A673 (cell line): ENCODE results near the gene MRPS10. TPM values are rescaled to one million over a fixed set of nuclear protein-coding genes. Genes with fewer than 3 reads are reported as not detected.
"Not testable (repeated sequence)": the region's sequence is repeated elsewhere in the genome, so short reads cannot be mapped to it uniquely, and the experiment has no call there.

Source experiments
- BruUV-seq: library from RNA; stranded (reverse); fragments of 400-500 nt; replicated peaks from 2 replicates; lab custom pipeline; 2021; lab: Mats Ljungman, UMichigan
- CTCF ChIA-PET: fragments of 300-600 bp; sonication (Branson Sonifier 250); formaldehyde crosslinking; loops from one replicate; lab custom pipeline; 2022; ENCODE audit warnings: antibody characterized with exemption; lab: Charles Lee
- POLR2A ChIA-PET: fragments of 300-600 bp; sonication (Branson Sonifier 250); formaldehyde crosslinking; loops from one replicate; lab custom pipeline; 2022; ENCODE audit warnings: antibody characterized with exemption; ENCODE audit not compliant: low non-redundant PET; lab: Charles Lee
- DNase-seq: peaks from one replicate; pipeline ENCODE4 v3.0.0-alpha.2; 2015; ENCODE audit warnings: low spot score
- H3K27ac ChIP-seq: fragments of 200-600 bp; sonication (generic); 2 replicates; pipeline ENCODE4 v1.5.1; 2016; ENCODE audit warnings: mixed run types, low read depth, mild to moderate bottlenecking, mixed read lengths, antibody characterized with exemption, low read length; ENCODE audit not compliant: poor library complexity, severe bottlenecking
- H3K27me3 ChIP-seq: fragments of 200-600 bp; sonication (generic); replicated peaks from 2 replicates; pipeline ENCODE4 v1.6.1; 2017; ENCODE audit warnings: mixed run types, low read depth, mild to moderate bottlenecking, mixed read lengths, antibody characterized with exemption, low read length; ENCODE audit not compliant: insufficient read depth, poor library complexity
- H3K36me3 ChIP-seq: fragments of 200-600 bp; sonication (generic); 2 replicates; pipeline ENCODE4 v1.6.1; 2016; ENCODE audit warnings: mixed run types, mild to moderate bottlenecking, mixed read lengths, antibody characterized with exemption, low read length; ENCODE audit not compliant: insufficient read depth, poor library complexity, severe bottlenecking
- H3K4me1 ChIP-seq: fragments of 200-600 bp; sonication (generic); 2 replicates; pipeline ENCODE4 v1.6.1; 2017; ENCODE audit warnings: mixed run types, mild to moderate bottlenecking, mixed read lengths, antibody characterized with exemption, low read length; ENCODE audit not compliant: insufficient read depth, poor library complexity, severe bottlenecking
- H3K4me3 ChIP-seq: fragments of 200-600 bp; sonication (generic); 2 replicates; pipeline ENCODE4 v1.5.1; 2016; ENCODE audit warnings: low read depth, mixed run types, mild to moderate bottlenecking, mixed read lengths, low read length; ENCODE audit not compliant: poor library complexity, severe bottlenecking
- H3K9me3 ChIP-seq: fragments of 200-600 bp; sonication (generic); 2 replicates; pipeline ENCODE4 v1.6.1; 2016; ENCODE audit warnings: mixed run types, low read depth, mild to moderate bottlenecking, mixed read lengths, antibody characterized with exemption, low read length; ENCODE audit not compliant: poor library complexity, severe bottlenecking
- EZH2 ChIP-seq: fragments of 200-600 bp; sonication (generic); IDR thresholded peaks from 2 replicates; pipeline ENCODE4 v1.6.1; 2017; ENCODE audit warnings: borderline replicate concordance, low read depth, mild to moderate bottlenecking, mixed read lengths, antibody characterized with exemption, low read length; ENCODE audit not compliant: poor library complexity, severe bottlenecking
- intact Hi-C: fragments of 100-400 bp; cut with micrococcal nuclease; formaldehyde crosslinking; loops from one replicate; pipeline ENCODE4 v1.10.0; 2022; ENCODE audit not compliant: unreplicated experiment
- total RNA-seq: library from RNA; stranded (reverse); gene quantifications from 2 replicates; pipeline ENCODE4 v1.2.3, GENCODE V29; 2021
- TF ChIP-seq, protein P1 (sequence below): fragments of 300-800, 200-600 bp; sonication (generic); conservative IDR thresholded peaks from 2 replicates; pipeline ENCODE4 v1.5.1; 2017; ENCODE audit warnings: low read depth, mild to moderate bottlenecking, antibody characterized with exemption, low read length, moderate library complexity, mixed read lengths

MRPS10 gene
- total RNA-seq, 1 experiment from 2014 or later = 52.0 TPM

- TF ChIP-seq, protein P1, sequence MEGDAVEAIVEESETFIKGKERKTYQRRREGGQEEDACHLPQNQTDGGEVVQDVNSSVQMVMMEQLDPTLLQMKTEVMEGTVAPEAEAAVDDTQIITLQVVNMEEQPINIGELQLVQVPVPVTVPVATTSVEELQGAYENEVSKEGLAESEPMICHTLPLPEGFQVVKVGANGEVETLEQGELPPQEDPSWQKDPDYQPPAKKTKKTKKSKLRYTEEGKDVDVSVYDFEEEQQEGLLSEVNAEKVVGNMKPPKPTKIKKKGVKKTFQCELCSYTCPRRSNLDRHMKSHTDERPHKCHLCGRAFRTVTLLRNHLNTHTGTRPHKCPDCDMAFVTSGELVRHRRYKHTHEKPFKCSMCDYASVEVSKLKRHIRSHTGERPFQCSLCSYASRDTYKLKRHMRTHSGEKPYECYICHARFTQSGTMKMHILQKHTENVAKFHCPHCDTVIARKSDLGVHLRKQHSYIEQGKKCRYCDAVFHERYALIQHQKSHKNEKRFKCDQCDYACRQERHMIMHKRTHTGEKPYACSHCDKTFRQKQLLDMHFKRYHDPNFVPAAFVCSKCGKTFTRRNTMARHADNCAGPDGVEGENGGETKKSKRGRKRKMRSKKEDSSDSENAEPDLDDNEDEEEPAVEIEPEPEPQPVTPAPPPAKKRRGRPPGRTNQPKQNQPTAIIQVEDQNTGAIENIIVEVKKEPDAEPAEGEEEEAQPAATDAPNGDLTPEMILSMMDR = no peak
- TF ChIP-seq EZH2 = no peak
- DNase-seq = no peak
- H3K36me3 ChIP-seq = no peaks in the 10 kb centered on the region
- BruUV-seq = no TSS peak
- no peak overlapping the region for H3K4me3 ChIP-seq
- no peaks in the 10 kb centered on the region for H3K9me3 ChIP-seq
- ChIA-PET POLR2A (no interaction called here), CTCF (no interaction called here)
- intact Hi-C loops = no loop called here
- H3K4me1 ChIP-seq = peaks cover 13% of the 10 kb centered on the region
- H3K27me3 ChIP-seq = no peaks in the 10 kb centered on the region
- no peak overlapping the region for H3K27ac ChIP-seq
Observed at GRCh38 chr6:42220807-42221206, 3.1 kb upstream of the MRPS10 start.

DNA sequence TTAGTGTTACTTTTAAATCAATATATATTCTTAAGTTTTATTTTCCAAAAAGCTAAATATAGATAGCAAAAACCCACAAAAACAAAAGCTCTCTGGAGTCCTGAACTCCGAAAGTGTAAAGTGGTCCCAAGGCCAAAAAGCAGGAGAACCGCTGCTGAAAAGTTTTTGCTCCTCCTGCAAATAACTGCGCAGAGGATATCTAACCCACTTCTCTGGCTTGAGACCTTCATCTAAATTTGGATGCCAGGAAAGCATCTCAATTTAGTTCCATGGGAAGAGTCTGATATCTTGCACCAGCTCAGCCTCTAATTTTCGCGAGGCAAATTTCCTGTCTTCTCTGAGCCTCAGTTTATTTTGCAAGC lies 523 bp downstream of the MRPS10 start:
- DNase-seq = peak; percentile 15
- H3K4me3 ChIP-seq = peak overlapping the region; percentile 98
- no peaks in the 10 kb centered on the region for H3K27me3 ChIP-seq
- H3K36me3 ChIP-seq = peaks cover 19% of the 10 kb centered on the region
- TF ChIP-seq, protein P1 = no peak
- no peak for TF ChIP-seq EZH2
- intact Hi-C loops = loop anchor here (1.0 to 10.0 kb wide), 4 partner anchors 296 to 662 kb away; partner anchors contain the start of genes BYSL, MED20, PRICKLE4 and PRPH2
- ChIA-PET POLR2A (interaction anchor here (0.6 to 0.7 kb wide), 2 partner anchors 641 to 773 kb away, joined by 3 to 5 read pairs; no protein-coding TSS in a partner anchor), CTCF (interaction anchor here (1.0 kb wide), 1 partner anchor 331 kb away, joined by 4 read pairs; no protein-coding TSS in a partner anchor)
- BruUV-seq = TSS peak; percentile 76
- H3K27ac ChIP-seq = peak overlapping the region; percentile 90
- H3K9me3 ChIP-seq = no peaks in the 10 kb centered on the region
- peaks cover 13% of the 10 kb centered on the region for H3K4me1 ChIP-seq

DNA sequence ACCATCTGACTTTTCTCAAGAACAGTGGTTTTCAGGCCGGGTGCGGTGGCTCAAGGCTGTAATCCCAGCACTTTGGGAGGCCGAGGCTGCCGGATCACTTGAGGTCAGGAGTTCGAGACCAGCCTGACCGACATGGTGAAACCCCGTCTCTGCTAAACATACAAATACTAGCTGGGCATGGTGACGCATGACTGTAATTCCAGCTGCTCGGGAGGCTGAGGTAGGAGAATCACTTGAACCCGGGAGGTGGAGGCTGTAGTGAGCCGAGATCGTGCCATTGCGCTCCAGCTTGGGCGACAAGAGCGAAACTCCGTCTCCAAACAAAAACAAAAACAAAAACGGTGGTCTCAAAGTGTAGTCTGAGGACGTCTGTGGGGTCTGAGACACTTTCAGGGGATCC lies 1.2 kb downstream of the MRPS10 start:
- not testable (repeated sequence) for H3K9me3 ChIP-seq, H3K27ac ChIP-seq, BruUV-seq, H3K27me3 ChIP-seq, DNase-seq
- ChIA-PET POLR2A (interaction anchor here (0.7 kb wide), 1 partner anchor 642 kb away, joined by 5 read pairs; no protein-coding TSS in a partner anchor), CTCF (interaction anchor here (1.0 kb wide), 1 partner anchor 331 kb away, joined by 4 read pairs; no protein-coding TSS in a partner anchor)
- Histone ChIP-seq H3K4me1 (peaks cover 13% of the 10 kb centered on the region), H3K4me3 (peak overlapping the region; percentile 98), H3K36me3 (peaks cover 26% of the 10 kb centered on the region)
- intact Hi-C loops = loop anchor here (2.0 to 10.0 kb wide), 3 partner anchors 296 to 662 kb away; partner anchors contain the start of genes BYSL, MED20, PRPH2 and RPL7L1

GRCh38 chr6:42212442-42212841 lies 5.2 kb downstream of the MRPS10 start:
- no TSS peak for BruUV-seq
- H3K36me3 ChIP-seq = peaks cover 63% of the 10 kb centered on the region

More at GRCh38 chr6:42212442-42212841, 5.2 kb downstream of the MRPS10 start:
- no peak for DNase-seq
- no peaks in the 10 kb centered on the region for H3K9me3 ChIP-seq
- no peaks in the 10 kb centered on the region for H3K27me3 ChIP-seq
- H3K4me3 ChIP-seq = no peak overlapping the region
- peaks cover 9% of the 10 kb centered on the region for H3K4me1 ChIP-seq
- ChIA-PET POLR2A (no interaction called here), CTCF (no interaction called here)
- TF ChIP-seq EZH2 = no peak
- TF ChIP-seq, protein P1 = no peak
- intact Hi-C loops = loop anchor here (10.0 kb wide), 1 partner anchor 512 kb away; the partner anchor contains the start of gene PRPH2
- no peak overlapping the region for H3K27ac ChIP-seq
